ENCODE measurements around the gene DGKQ.

Gene DGKQ

DNA sequence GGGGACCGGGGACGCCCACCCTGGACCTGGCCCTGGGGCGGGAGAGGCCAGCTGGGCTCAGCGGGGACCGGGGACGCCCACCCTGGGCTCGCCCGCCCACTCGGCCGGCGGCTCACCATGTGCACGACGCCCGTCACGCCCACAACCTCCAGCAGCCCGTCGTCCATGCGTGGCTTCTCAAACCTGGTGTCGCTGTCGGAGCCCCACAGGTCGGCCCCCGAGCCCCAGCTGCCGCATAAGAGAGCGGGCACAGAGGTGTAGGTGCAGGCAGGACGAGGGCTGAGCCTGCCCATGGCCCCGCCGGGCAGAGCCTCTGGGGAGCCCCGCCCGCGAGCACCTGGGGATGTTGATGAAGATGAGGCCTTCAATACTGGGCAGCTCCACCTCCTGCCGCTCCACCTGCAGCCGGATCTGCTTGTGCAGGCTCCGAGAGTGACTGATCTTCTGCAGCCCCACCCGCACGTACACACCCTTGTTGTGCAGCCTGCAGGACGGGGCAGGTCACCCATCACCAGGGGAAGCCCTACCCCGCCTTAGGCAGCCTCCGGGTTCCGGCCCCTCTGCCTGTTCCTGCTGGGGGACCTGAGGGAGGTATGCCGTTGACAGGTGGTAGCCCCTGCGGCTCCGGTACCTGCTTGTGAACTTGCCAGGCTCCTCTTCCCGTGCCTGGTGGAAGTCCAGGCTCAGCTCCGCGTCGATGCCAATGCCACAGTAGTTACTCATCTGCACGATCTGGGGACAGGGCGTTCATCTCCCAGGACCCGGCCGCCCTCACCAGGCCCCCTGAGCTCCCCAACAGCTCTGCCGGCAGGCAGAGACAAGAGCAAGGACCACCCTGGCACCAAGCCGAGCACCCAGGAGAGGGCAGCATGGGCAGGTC is 11.8 kb downstream of the DGKQ start:
- no peak for DNase-seq (ENCODE audit: low read depth in 2 of 2)

DNA sequence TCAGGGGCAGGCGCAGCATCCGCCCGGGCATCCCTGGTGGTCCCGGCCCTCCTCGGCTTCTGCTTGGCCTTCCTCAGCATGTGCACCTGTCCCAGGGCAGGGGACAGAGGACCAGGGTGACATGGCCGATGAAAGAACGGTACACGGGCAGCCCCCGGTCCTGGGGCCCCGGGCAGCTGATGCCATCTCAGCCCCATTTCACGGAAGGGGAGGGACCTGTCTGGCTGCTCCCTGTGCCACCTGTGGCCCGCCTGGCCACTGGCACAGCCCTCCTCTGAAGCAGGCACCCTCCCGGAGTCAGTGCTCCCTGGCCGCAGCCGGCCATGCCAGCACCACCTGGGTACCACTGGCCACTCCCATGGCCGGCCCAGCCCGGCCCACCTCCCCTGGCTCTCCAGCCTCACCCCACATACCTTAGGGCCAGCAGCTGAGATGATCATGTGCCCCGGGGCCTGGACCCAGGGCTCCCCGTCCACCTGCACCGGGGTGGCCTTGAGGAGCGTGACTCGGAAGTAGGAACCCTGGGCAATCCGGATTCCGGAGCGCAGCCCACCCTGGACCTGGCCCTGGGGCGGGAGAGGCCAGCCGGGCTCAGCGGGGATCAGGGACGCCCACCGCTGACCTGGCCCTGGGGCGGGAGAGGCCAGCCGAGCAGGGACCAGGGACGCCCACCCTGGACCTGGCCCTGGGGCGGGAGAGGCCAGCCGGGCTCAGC is 12.6 kb downstream of the DGKQ start:
- DNase-seq (ENCODE audit: low read depth in 2 of 2): no peak

DNA sequence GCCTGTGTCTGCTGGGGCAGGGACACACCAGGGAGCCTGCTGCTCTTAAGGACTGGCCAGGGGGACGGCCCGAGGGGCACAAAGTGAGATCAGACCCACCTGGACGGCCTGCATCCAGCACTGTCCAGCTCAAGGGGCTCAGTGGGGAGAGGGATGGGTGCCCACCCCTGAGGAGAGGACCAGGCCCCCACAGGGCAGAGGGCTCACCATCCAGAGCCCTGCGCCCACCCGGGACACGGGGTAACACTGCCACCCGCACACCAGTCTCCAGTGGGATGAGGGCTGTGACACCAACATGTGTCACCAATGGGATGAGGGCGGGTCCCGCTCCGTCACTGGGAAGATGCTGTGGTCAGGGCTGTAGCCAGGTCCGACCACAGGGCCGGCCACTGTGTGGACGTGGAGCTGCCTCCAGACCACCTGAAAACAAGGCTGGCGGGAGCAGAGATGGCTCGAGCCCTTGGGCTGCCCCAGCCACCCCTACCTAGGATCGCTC is 13.2 kb downstream of the DGKQ start:
- DNase-seq (ENCODE audit: low read depth in 2 of 2): no peak

DNA sequence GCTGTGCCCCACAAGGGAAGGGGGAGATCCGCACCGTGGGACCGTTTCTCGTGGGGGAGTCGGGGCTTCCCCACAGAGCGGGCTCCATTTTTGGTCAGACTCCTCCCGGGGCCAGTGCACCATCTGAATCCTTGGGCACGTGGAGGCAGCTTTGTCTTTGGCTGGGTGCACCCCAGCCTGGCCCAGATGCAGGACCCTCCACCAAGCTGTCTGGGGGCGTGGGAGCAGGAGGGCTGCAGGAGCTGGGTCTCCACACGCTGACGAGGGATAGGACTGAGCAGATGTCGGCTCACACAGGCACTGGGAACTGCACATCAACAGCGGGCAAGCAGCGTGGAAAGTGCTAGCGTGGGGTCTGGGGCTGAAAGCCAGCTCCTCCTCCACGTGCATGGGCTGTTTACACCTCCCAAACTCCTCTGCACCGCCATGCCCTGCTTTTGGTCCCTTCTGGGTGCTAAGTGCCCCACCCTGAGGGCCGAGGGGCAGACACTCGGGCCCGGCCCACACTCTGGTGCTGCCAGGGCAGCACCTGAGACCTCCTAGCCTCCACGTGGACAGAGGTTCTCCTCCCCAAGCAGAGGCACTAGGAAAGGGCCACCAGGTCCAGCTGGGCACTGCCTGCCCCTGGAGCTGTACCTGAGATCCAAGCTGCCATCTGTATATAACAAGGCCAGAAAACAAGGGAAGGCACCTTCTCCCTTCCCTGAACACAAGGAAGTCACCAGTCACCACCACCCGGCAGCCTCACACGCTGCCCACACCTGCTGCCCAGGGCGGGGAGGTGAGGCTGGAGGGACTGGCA is 13.8 kb downstream of the DGKQ start:
- no peak for DNase-seq (ENCODE audit: low read depth in 2 of 2)

DNA sequence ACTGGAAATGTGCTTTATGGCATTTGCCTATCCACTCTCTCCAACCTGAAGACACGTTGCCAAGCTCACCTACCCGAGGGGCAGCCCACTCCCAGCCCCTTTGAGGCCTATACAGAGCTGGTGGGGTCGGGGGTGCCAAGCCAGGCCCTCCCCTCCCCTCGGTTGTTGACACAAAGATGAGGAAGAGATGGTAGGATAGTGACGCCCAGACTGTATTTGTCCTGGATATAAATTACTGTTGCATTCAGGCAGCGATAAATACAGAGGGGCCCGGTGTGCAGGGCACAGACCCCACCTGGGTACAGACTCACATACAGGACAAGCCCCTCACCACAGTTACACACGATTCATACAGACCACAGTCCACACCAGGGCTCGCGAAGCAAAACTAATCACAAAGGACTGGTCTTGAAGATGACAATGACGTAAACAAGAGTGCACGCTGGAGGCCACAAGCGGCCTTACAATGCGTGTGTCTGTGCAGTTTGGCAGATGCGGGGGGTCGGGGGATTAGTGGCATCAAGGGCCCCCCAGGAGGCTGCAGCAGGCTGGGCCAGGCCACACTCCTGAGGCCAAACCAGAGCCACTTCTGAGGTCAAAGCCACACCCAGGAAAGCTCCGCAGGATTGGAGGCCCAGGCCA is 14.6 kb downstream of the DGKQ start:
- DNase-seq (ENCODE audit: low read depth in 2 of 2): no peak

DNA sequence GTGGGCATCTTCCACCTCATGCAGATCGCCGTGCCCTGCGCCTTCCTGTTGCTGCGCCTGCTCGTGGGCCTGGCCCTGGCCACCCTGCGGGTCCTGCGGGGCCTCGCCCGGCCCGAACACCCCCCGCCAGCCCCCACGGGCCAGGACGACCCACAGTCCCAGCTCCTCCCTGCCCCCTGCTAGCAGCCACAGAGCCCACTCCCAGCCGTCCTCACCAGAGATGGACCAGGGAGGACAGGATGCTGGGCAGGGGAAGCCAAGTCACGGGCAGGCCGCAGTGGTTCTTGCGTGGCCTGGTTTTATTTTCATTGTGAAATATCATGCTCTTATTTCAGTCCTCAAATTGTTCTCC is 15.1 kb downstream of the DGKQ start:
- no peak for DNase-seq (ENCODE audit: low read depth in 2 of 2)

DNA sequence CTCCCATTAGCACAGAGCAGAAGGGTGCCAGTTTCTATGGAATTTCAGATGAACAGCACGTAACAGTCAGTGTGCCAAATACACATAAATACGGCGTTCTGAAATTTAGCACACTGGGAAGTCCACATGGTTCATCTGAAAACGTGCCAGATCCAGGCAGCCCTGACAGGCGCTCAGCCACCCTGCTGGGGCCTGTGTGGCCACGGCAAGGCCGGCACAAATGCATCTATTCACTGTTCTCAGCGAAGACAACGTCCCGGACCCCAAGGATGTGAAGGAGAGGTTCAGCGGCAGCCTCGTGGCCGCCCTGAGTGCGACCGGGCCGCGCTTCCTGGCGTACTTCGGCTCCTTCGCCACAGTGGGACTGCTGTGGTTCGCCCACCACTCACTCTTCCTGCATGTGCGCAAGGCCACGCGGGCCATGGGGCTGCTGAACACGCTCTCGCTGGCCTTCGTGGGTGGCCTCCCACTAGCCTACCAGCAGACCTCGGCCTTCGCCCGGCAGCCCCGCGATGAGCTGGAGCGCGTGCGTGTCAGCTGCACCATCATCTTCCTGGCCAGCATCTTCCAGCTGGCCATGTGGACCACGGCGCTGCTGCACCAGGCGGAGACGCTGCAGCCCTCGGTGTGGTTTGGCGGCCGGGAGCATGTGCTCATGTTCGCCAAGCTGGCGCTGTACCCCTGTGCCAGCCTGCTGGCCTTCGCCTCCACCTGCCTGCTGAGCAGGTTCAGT is 15.6 kb downstream of the DGKQ start:
- DNase-seq (ENCODE audit: low read depth in 2 of 2): no peak

DNA sequence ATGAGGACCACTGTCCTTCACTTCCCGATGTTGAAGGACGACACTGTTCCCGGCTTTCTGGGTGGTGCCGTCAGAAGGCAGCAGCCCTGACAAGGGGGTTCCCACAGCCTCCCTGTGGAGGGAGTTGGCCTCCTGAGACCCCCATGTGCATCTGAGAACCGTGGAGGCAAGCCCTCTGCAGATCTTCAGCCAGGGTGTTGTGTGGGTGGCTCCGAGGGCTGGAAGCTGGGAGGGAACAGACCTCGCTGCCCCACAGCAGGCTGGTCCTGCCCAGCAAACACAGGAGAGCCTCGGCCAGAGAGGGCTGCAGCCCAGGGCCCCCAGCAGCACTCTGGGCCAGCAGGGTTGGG is 16.2 kb downstream of the DGKQ start:
- DNase-seq (ENCODE audit: low read depth in 2 of 2): no peak

DNA sequence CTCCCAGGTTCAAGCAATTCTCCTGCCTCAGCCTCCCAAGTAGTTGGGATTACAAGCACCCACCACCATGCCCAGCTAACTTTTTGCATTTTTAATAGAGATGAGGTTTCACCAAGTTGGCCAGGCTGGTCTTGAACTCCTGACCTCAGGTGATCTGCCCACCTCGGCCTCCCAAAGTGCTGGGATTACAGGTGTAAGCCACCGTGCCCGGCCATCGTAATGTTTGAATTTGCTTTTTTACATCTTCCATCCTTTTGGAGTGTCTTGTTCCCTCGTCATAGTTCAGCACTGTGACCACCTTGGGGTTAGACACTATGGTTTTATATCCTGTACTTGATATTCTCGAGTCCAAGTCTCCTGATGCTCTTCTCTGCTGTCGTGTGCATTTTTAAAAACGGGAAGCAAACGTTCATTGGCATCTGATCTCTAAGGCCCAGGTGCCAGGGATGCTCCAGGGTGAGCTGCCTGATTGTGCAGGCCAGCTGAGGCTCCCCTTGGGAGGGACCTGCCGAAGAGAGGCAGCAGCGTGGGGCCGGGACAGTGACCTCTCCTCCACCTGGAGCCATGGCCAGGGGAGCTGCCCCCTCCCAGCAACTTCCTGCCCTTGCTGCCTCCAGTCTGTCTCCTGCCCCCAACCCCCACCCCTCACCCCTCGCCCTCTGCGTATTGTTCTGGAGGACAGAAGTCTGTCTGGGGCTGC is 16.7 kb downstream of the DGKQ start:
- no peak for DNase-seq (ENCODE audit: low read depth in 2 of 2)

DNA sequence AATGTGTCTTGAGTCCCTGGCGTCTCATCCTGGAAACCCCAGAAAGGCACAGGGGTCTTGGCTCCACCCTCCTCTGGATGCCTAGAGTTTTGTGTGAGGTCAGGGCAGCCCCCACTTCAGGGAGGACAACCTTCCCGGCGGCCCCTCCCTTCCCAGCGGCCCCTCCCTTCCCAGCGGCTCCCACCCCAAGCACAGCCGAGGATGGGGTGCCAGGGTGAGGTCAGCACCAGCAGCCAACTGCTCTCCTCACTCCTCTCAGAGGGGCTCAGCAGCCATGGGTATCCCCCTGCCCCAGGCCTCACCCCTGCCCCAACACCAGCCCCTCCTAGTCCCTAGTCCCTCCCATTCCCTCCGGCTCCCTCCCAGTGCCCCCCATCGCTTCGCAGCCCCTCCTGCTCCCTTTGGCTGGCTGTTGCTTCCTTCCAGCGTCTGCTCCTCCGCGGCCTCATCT is 17.4 kb downstream of the DGKQ start:
- no peak for DNase-seq (ENCODE audit: low read depth in 2 of 2)

DNA sequence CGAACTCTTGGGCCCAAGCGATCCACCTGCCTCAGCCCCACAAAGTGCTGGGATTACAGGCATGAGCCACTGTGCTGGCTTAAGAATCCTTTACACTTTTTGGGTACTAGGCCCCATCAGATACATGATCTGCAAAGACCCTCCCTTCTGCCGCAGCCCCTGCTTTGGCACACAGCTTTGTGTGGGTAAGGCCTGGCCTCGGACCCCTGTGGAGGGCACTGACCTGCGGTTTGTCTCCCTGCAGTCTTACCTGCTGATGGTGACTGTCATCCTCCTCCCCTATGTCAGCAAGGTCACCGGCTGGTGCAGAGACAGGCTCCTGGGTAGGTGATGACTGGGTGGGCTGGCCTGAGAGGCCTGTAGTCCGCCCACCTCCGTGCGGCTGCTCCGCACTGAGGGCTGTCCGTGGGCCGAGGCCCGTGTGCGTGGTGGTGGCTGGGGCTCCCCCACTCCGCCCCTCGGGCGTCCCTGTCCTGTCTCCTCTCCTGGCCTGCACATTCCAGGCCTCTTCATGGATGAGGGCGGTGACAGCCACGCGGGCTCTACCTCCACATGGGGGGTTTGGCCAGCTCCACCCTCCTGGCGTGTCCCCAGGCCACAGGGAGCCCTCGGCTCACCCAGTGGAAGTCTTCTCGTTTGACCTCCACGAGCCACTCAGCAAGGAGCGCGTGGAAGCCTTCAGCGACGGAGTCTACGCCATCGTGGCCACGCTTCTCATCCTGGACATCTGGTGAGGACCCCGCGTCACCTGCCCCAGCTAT is 18.0 kb downstream of the DGKQ start:
- no peak for DNase-seq (ENCODE audit: low read depth in 2 of 2)

DNA sequence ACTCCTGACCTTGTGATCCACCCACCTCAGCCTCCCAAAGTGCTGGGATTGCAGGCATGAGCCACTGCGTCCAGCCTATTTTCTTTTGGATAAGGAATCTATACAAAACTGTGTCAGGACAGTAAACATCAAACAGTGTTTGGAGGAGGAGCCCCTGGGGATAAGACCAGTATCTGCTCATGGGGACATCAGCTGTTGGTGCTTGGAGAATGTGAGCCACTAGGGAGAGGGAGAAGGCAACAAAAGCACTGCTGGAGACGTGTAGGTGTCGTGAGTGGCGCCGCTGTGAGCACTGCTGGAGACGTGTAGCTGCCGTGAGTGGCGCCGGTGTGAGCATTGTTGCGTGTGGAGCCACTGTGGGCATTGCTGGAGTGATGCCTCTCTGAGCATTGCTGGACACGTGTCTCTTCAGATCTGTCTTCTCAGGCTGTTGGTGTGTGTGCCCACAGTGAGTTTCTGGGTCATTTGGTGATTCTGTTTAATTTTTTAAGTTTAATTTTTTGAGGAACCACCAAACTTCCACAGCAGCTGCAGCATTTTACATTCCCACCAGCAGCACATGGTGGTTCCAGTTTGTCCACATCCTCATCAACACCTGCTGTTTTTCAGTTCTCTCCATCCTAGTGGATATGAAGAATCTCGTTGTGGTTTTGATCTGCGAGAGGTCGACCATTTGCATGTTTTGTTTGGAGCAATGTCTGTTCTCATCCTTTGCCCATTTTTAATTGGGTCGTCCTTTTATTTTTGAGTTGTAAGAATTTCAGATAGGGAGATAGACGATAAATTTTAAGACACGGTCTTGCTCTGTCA is 19.0 kb downstream of the DGKQ start:
- no peak for DNase-seq (ENCODE audit: low read depth in 2 of 2)

DNA sequence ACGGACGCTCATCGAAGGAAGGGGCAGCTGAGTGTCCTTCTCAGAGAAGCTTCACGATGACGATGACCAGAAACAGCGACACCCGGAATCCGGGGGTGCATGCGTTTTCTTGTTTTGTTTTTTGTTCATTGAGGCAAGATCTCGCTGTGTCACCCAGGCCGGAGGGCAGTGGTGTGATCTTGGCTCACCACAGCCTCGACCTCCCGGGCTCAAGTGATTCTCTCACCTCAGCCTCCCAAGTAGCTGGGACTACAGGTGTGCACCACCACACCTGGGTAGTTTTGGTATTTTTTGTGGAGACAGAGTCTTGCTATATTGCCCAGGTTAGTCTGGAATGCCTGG is 19.8 kb downstream of the DGKQ start:
- DNase-seq (ENCODE audit: low read depth in 2 of 2): no peak

DNA sequence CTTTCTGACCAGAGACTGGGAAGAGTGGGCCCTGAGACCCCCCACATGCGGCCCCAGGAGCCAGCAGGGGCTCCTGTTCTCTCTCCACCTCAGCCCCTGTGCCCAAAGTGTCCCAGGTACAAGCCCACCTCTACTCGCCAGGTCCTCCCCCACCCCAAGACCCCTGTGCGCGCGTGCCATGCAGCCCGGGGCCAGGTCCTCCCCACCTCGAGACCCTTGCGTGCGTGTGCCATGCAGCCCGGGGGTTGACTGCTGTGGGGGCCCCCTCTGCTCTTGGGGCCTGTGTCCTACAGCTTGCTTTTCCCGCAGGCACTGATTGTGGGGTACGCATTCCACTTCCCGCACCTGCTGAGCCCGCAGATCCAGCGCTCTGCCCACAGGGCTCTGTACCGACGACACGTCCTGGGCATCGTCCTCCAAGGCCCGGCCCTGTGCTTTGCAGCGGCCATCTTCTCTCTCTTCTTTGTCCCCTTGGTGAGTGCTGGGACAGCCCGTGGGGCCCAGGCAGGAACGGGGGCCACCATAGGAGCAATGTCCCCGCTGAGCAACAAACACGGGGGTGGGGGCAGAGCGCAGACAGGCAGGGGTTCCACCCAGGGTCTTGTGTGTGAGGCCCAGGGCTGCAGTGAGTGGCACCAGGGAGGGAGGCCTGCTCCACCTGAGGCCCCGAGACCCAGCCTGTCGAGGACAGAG is 20.3 kb downstream of the DGKQ start:
- DNase-seq (ENCODE audit: low read depth in 2 of 2): no peak

DNA sequence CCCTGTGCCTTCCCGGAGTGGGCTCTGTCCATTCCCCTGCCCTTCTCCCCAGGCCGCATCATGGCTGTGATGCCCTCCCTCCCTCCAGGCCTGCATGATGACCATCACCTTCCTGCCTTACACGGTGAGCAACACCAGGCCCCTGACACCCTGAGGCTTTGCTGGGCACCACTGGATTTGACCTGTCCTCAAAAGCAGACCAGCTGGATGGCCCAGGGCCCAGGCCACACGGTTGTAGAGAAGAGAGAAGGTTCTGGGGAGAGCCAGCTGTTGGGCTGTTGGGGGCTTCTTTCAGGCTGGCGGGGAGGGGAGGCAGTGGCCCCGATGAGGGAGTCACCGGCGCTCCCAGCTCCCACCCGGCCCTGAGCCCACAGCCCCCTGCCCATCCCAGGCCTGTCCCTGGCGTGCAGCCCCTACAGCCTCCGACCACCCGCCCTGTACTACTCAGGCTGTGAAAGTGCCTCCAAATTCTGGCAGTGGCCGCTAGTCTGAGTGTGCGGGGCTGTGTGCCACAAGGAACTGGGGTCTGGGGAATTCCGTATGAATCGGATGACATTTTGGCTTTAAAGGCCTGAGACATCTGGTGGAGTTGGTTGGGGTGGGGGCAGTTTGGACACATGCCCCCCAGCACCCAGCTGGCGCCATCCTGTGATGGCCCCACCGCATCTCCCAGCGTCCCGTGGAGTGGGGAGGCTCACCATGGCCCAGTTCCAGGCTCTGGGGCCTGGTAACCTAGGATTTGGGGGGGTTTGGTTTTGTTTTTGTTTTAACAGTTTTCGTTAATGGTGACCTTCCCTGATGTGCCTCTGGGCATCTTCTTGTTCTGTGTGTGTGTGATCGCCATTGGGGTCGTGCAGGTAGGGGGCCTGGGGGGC is 21.5 kb downstream of the DGKQ start:
- no peak for DNase-seq (ENCODE audit: low read depth in 2 of 2)

DNA sequence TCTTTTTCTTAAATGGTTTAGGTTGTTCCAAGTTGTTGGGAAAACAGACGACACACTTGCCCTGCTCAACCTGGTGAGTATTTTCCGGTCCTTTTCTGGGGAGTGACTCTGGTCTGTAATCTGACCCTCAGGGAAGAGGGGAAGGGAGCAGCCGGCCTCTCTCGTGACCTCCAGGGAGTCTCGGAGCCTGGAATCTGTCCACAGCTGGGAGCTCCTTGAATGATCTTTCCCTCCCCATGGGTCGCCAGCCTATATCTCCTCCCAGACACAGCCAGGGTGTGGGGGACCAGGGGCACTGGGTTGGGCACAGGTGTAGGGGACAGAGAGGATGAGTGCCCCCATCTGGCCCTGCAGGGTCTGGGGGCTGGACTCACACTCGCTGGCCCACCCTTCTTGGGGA is 22.2 kb downstream of the DGKQ start:
- DNase-seq (ENCODE audit: low read depth in 2 of 2): no peak

Measured in fibroblast of skin of left biceps (primary cell).